GM12874 (cell line): ENCODE results near the gene ANKRD31.

Source experiments
- CTCF ChIP-seq: IDR thresholded peaks from 2 replicates; pipeline ENCODE4 v1.5.1; 2011; ENCODE audit warnings: low read depth, mild to moderate bottlenecking, control low read depth, low read length, moderate library complexity; ENCODE audit not compliant: insufficient read depth

The ANKRD31 gene

GRCh38 chr5:75243100-75243499, 6.4 kb upstream of the ANKRD31 start:
- no peak for TF ChIP-seq CTCF

GRCh38 chr5:75242067-75242466, 5.4 kb upstream of the ANKRD31 start:
- no peak for TF ChIP-seq CTCF

GRCh38 chr5:75239681-75240080, 3.0 kb upstream of the ANKRD31 start:
- no peak for TF ChIP-seq CTCF

DNA sequence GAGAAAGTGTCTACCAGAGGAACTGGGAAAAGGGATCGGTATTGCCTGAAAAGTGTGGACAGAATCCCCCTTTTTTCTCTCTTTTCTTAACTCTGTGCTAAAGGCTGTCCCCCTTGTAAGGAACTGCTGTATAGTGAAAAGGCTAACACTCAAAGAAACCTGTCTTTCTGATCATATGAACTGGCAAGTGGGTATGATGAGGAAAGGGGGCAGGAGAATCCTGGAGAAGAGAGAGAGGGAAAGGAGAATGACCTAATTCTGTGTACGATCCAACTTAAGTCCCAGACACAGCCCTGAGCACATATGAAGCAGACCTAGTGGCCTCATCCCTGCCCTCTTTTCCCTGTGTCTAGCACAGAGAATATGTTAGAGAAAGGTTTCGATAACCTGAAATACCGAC, 967 bp downstream of the ANKRD31 start:
- no peak for TF ChIP-seq CTCF

DNA sequence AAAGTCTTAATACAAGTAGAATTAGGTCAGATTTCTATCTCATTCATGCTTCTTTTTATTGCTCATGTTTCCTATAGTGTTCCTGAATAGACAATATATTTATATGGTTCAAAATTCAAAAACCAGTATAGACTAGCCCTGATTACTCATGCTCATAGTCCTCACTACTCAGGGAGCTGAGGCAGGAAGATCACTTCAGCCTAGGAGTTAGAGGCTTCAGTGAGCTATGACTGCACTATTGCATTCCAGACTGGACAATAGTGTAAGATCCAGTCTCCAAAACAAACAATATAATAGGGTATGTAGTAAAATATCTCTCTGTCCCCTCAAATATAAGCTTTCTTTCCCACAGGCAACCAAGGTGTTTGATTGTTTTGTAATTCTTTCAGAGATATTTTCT, 2.4 kb downstream of the ANKRD31 start:
- TF ChIP-seq CTCF = no peak

DNA sequence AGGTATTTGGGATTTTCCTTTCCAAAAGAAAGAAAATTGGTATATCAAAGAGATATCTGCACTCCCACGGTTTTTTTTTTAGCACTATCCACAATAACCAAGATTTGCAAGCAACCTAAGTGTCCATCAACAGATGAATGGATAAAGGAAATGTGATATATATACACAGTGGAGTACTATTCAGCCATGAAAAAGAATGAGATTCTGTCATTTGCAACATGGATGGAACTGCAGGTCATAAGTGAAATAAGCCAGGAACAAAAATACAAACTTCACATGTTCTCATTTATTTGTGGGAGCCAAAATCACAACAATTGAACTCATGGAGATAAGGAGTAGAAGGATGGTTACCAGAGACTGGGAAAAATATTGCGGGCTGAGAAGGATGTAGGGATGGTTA, 9.8 kb downstream of the ANKRD31 start:
- no peak for TF ChIP-seq CTCF

- TF ChIP-seq CTCF = no peak
Observed at GRCh38 chr5:75225506-75225905, 11.2 kb downstream of the ANKRD31 start.

GRCh38 chr5:75214928-75215327, 21.8 kb downstream of the ANKRD31 start:
- no peak for TF ChIP-seq CTCF
